Measurements from ENCODE around the gene NDE1. TPM values are rescaled to one million over a fixed set of nuclear protein-coding genes. Genes with fewer than 3 reads are reported as not detected.

The NDE1 gene
- total RNA-seq, 4 donors from 2014 or later: 22.9 to 73.5 (median 38.8) TPM

- WGBS, 2 donors: 89 to 92% methylated on average over 6 of the region's 6 CpGs
- H3K36me3 ChIP-seq: peaks cover 0 to 97% (median 29%) of the 10 kb centered on the region in 3 donors
- TF ChIP-seq EP300 (IDR thresholded peaks at IDR 0.05) (no peak), CTCF (IDR thresholded peaks at IDR 0.05) (no peak), POLR2A (IDR thresholded peaks at IDR 0.05) (no peak)
- H3K27me3 ChIP-seq: no peaks in the 10 kb centered on the region
- no peaks in the 10 kb centered on the region for H3K9me3 ChIP-seq
- peak overlapping the region in 2 of 4 donors; percentile 1 to 80 for H3K27ac ChIP-seq
- peaks cover 0 to 12% (median 3%) of the 10 kb centered on the region in 4 donors for H3K4me1 ChIP-seq
- H3K4me3 ChIP-seq: no peak overlapping the region
- no peak for DNase-seq (ENCODE audit: low spot score in 2 of 2)
Measured at GRCh38 chr16:15609286-15609649, 40.8 kb upstream of the NDE1 start.

GRCh38 chr16:15610369-15610871, 39.6 kb upstream of the NDE1 start:
- 87 to 91% methylated on average over 10 of the region's 10 CpGs for WGBS, 2 donors
- H3K27me3 ChIP-seq: no peaks in the 10 kb centered on the region
- peaks cover 0 to 12% (median 3%) of the 10 kb centered on the region in 4 donors for H3K4me1 ChIP-seq
- no peak for TF ChIP-seq POLR2A (IDR thresholded peaks at IDR 0.05)
- no peak for TF ChIP-seq EP300 (IDR thresholded peaks at IDR 0.05)
- no peak for TF ChIP-seq CTCF (IDR thresholded peaks at IDR 0.05)
- H3K27ac ChIP-seq: no peak overlapping the region
- H3K4me3 ChIP-seq: no peak overlapping the region
- DNase-seq (ENCODE audit: low spot score in 2 of 2): no peak
- peaks cover 0 to 96% (median 27%) of the 10 kb centered on the region in 3 donors for H3K36me3 ChIP-seq
- no peaks in the 10 kb centered on the region for H3K9me3 ChIP-seq

- DNase-seq (ENCODE audit: low spot score in 2 of 2): no peak
- TF ChIP-seq EP300 (IDR thresholded peaks at IDR 0.05) (no peak), POLR2A (IDR thresholded peaks at IDR 0.05) (no peak), CTCF (IDR thresholded peaks at IDR 0.05) (no peak)
- no peak overlapping the region for H3K27ac ChIP-seq
- H3K4me3 ChIP-seq: no peak overlapping the region
- 81 to 87% methylated on average over 7 of the region's 7 CpGs for WGBS, 2 donors
- peaks cover 5 to 96% (median 22%) of the 10 kb centered on the region in 3 donors for H3K36me3 ChIP-seq
- H3K9me3 ChIP-seq: no peaks in the 10 kb centered on the region
- H3K4me1 ChIP-seq: peaks cover 0 to 12% (median 3%) of the 10 kb centered on the region in 4 donors
- H3K27me3 ChIP-seq: no peaks in the 10 kb centered on the region
Measured at GRCh38 chr16:15611610-15612009, 38.4 kb upstream of the NDE1 start.

GRCh38 chr16:15613676-15614075, 36.4 kb upstream of the NDE1 start:
- TF ChIP-seq POLR2A (IDR thresholded peaks at IDR 0.05): no peak
- TF ChIP-seq CTCF (IDR thresholded peaks at IDR 0.05): no peak
- TF ChIP-seq EP300 (IDR thresholded peaks at IDR 0.05): no peak
- H3K27ac ChIP-seq: no peak overlapping the region
- no peaks in the 10 kb centered on the region for H3K4me1 ChIP-seq
- H3K36me3 ChIP-seq: peaks cover 5 to 99% (median 27%) of the 10 kb centered on the region in 3 donors
- no peaks in the 10 kb centered on the region for H3K9me3 ChIP-seq
- no peak for DNase-seq (ENCODE audit: low spot score in 2 of 2)
- 92 to 94% methylated on average over 4 of the region's 4 CpGs for WGBS, 2 donors
- H3K27me3 ChIP-seq: no peaks in the 10 kb centered on the region
- H3K4me3 ChIP-seq: no peak overlapping the region

- H3K27ac ChIP-seq: peak overlapping the region in 1 of 4 donors; percentile 2
- no peaks in the 10 kb centered on the region for H3K27me3 ChIP-seq
- no peaks in the 10 kb centered on the region for H3K4me1 ChIP-seq
- H3K4me3 ChIP-seq: no peak overlapping the region
- WGBS, 2 donors: 90 to 92% methylated on average over 4 of the region's 4 CpGs
- H3K9me3 ChIP-seq: no peaks in the 10 kb centered on the region
- no peak for TF ChIP-seq CTCF (IDR thresholded peaks at IDR 0.05)
- TF ChIP-seq POLR2A (IDR thresholded peaks at IDR 0.05): no peak
- TF ChIP-seq EP300 (IDR thresholded peaks at IDR 0.05): no peak
- no peak for DNase-seq (ENCODE audit: low spot score in 2 of 2)
- H3K36me3 ChIP-seq: peaks cover 5 to 99% (median 14%) of the 10 kb centered on the region in 3 donors
Measured at GRCh38 chr16:15616012-15616411, 34.0 kb upstream of the NDE1 start.
